ENCODE measurements around the gene GRID1. TPM values are rescaled to one million over a fixed set of nuclear protein-coding genes. Genes with fewer than 3 reads are reported as not detected.
"Not testable (repeated sequence)": the region's sequence is repeated elsewhere in the genome, so short reads cannot be mapped to it uniquely, and the experiment has no call there.

Gene GRID1
- total RNA-seq, 2 donors from 2014 or later: 0.27 to 0.85 TPM

GRCh38 chr10:85847085-85847484 lies 519.5 kb downstream of the GRID1 start:
- Histone ChIP-seq H3K36me3 (no peaks in the 10 kb centered on the region), H3K4me3 (no peak overlapping the region), H3K27me3 (replicated peaks; ENCODE audit: insufficient read depth) (no peaks in the 10 kb centered on the region), H3K27ac (no peak overlapping the region), H3K9me3 (no peaks in the 10 kb centered on the region), H3K4me1 (ENCODE audit: control insufficient read depth in 1 of 2, low read depth in 2 of 2) (no peaks in the 10 kb centered on the region)
- TF ChIP-seq CTCF (IDR thresholded peaks at IDR 0.05): no peak
- DNase-seq (ENCODE audit: low spot score): no peak
- ATAC-seq (ENCODE audit: insufficient number of reproducible peaks, low FRiP score, low read depth): no peak

GRCh38 chr10:85838660-85839059 lies 527.9 kb downstream of the GRID1 start:
- not testable (repeated sequence) for H3K4me1 ChIP-seq (ENCODE audit: control insufficient read depth in 1 of 2, low read depth in 2 of 2); H3K27me3 ChIP-seq (replicated peaks; ENCODE audit: insufficient read depth); H3K9me3 ChIP-seq; H3K36me3 ChIP-seq; H3K4me3 ChIP-seq; ATAC-seq (ENCODE audit: insufficient number of reproducible peaks, low FRiP score, low read depth); H3K27ac ChIP-seq; DNase-seq (ENCODE audit: low spot score)

- H3K27ac ChIP-seq: no peak overlapping the region
- H3K4me3 ChIP-seq: no peak overlapping the region
- no peak for TF ChIP-seq CTCF (IDR thresholded peaks at IDR 0.05)
- no peak for DNase-seq (ENCODE audit: low spot score)
- no peaks in the 10 kb centered on the region for H3K36me3 ChIP-seq
- ATAC-seq (ENCODE audit: insufficient number of reproducible peaks, low FRiP score, low read depth): no peak
- H3K9me3 ChIP-seq: no peaks in the 10 kb centered on the region
- no peaks in the 10 kb centered on the region for H3K27me3 ChIP-seq (replicated peaks; ENCODE audit: insufficient read depth)
- H3K4me1 ChIP-seq (ENCODE audit: control insufficient read depth in 1 of 2, low read depth in 2 of 2): no peaks in the 10 kb centered on the region
Observed at GRCh38 chr10:85832988-85833387, 533.6 kb downstream of the GRID1 start.

DNA sequence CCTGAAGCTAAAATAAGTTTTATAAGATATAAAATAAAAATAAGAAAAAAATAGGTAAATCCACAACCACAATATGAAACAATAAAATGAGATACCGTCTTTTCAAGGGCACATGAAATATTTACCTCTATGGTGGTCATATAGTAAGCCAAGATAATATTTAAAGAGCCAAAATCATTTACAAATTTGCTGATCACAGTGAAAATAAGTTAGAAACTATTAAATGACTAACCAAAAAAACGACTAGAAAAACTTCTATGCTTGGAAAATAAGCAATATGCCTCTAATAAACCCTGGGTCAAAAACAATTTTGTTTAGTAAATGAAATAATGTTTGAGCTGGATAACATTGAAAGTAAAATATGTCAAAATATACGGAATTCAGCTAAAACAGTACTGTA lies 535.2 kb downstream of the GRID1 start:
- Histone ChIP-seq H3K4me3 (no peak overlapping the region), H3K4me1 (ENCODE audit: control insufficient read depth in 1 of 2, low read depth in 2 of 2) (no peaks in the 10 kb centered on the region), H3K9me3 (no peaks in the 10 kb centered on the region), H3K27ac (no peak overlapping the region), H3K36me3 (no peaks in the 10 kb centered on the region), H3K27me3 (replicated peaks; ENCODE audit: insufficient read depth) (no peaks in the 10 kb centered on the region)
- no peak for TF ChIP-seq CTCF (IDR thresholded peaks at IDR 0.05)
- ATAC-seq (ENCODE audit: insufficient number of reproducible peaks, low FRiP score, low read depth): no peak
- no peak for DNase-seq (ENCODE audit: low spot score)

- Histone ChIP-seq H3K4me1 (ENCODE audit: control insufficient read depth in 1 of 2, low read depth in 2 of 2) (no peaks in the 10 kb centered on the region), H3K27ac (no peak overlapping the region), H3K27me3 (replicated peaks; ENCODE audit: insufficient read depth) (no peaks in the 10 kb centered on the region), H3K4me3 (no peak overlapping the region), H3K9me3 (no peaks in the 10 kb centered on the region), H3K36me3 (no peaks in the 10 kb centered on the region)
- TF ChIP-seq CTCF (IDR thresholded peaks at IDR 0.05): no peak
- DNase-seq (ENCODE audit: low spot score): no peak
- no peak for ATAC-seq (ENCODE audit: insufficient number of reproducible peaks, low FRiP score, low read depth)
Observed at GRCh38 chr10:85826377-85826776, 540.2 kb downstream of the GRID1 start.

DNA sequence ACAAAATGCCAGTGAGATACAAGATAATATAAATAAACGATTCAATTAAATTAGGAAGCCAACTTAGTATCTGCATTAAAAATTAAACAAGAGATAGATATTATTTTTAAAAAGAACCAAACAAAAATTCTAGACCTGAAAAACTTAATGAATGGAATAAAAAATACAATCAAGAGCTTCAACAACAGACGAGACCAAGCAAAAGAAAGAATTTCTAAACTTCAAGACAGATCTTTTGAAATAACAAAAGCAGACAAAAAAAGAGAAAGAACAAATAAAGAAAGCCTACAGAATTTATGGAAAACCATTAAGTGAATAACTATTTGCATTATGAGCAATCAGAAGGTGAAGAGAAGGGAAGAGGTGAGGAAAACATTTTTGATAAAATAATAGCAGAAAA lies 555.2 kb downstream of the GRID1 start:
- H3K4me1 ChIP-seq (ENCODE audit: control insufficient read depth in 1 of 2, low read depth in 2 of 2): no peaks in the 10 kb centered on the region
- TF ChIP-seq CTCF (IDR thresholded peaks at IDR 0.05): no peak
- H3K27me3 ChIP-seq (replicated peaks; ENCODE audit: insufficient read depth): no peaks in the 10 kb centered on the region
- no peak for DNase-seq (ENCODE audit: low spot score)
- ATAC-seq (ENCODE audit: insufficient number of reproducible peaks, low FRiP score, low read depth): no peak
- H3K9me3 ChIP-seq: peaks cover 13% of the 10 kb centered on the region
- H3K4me3 ChIP-seq: no peak overlapping the region
- H3K36me3 ChIP-seq: no peaks in the 10 kb centered on the region
- H3K27ac ChIP-seq: no peak overlapping the region
